GM12891 (cell line): ENCODE results near the gene NDUFC2.
"Not testable (repeated sequence)": the region's sequence is repeated elsewhere in the genome, so short reads cannot be mapped to it uniquely, and the experiment has no call there.

Experiments
- POLR2A ChIP-seq: IDR thresholded peaks from 2 replicates; pipeline ENCODE4 v1.6.1; 2011; ENCODE audit warnings: low read depth, low read length, control low read depth
- POLR2AphosphoS5 ChIP-seq: IDR thresholded peaks from 2 replicates; pipeline ENCODE4 v1.6.1; 2011; ENCODE audit warnings: low read depth, low read length, control low read depth
- TAF1 ChIP-seq: IDR thresholded peaks from 2 replicates; pipeline ENCODE4 v1.6.1; 2011; ENCODE audit warnings: low read depth, low read length, control low read depth

DNA sequence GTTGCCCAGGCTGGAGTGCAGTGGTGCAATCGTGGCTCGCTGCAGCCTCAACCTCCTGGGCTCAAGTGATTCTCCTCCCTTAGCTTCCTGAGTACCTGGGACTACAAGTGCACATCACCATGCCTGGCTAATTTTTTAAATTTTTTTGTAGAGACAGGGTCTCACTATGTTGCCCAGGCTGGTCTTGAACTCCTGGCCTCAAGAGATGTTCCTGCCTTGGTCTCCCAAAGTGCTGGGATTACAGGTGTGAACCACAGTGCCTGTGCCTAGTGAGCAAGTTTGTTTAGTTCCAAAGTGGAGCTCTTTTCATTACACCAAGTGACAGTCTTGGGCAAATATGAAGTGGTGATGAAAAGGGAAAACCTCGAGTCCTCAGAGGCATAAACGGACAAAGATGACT, 2.1 kb downstream of the NDUFC2 start:
- TF ChIP-seq TAF1, POLR2AphosphoS5, POLR2A: not testable (repeated sequence)
